Measurements from ENCODE around the gene JAM2. TPM values are rescaled to one million over a fixed set of nuclear protein-coding genes. Genes with fewer than 3 reads are reported as not detected.

The JAM2 gene
- total and polyA plus RNA-seq, 2 of the 4 experiments (the other 2 are of a cell fraction), result 0.72 to 2.1 TPM

GRCh38 chr21:25733859-25734653, 95.0 kb downstream of the JAM2 start:
- H3K18ac ChIP-seq (ENCODE audit: low read depth, low read length), result no peak overlapping the region
- peak overlapping the region; percentile 25; the same call in 1 of the 2 replicates for H3K56ac ChIP-seq (ENCODE audit: extremely low read depth, insufficient read depth, low read length)
- peaks cover 11% of the 10 kb centered on the region for H3K36me3 ChIP-seq (ENCODE audit: control insufficient read depth, insufficient read depth, low read length)
- peak overlapping the region; percentile 89 for H3K4me2 ChIP-seq (ENCODE audit: low read depth, low read length)
- no peak overlapping the region for H2AK5ac ChIP-seq (ENCODE audit: low read depth, low read length)
- peak overlapping the region; percentile 96 for H3K27ac ChIP-seq (ENCODE audit: insufficient read depth, low read length)
- dilution Hi-C loops (cut with HindIII; ENCODE audit: low sequenced_read_pairs, unreplicated experiment), result no loop called here
- H2AFZ ChIP-seq (replicated peaks; ENCODE audit: low read length, poor library complexity), result peak overlapping the region; percentile 100
- H3K9me1 ChIP-seq (ENCODE audit: insufficient read depth, low read length), result no peaks in the 10 kb centered on the region
- no peak overlapping the region for H2BK15ac ChIP-seq (ENCODE audit: low read depth, low read length)
- H2AK9ac ChIP-seq (replicated peaks; ENCODE audit: low read depth, low read length, poor library complexity), result peak overlapping the region; percentile 99
- peak overlapping the region; percentile 53 for H3K4me3 ChIP-seq (ENCODE audit: insufficient read depth, low read depth, low read length)
- H3K4ac ChIP-seq (ENCODE audit: low read depth, low read length), result peak overlapping the region; percentile 78
- CTCF ChIA-PET, result interaction anchor here (1.0 kb wide), 1 partner anchor 125 kb away, joined by 3 read pairs; no protein-coding TSS in a partner anchor
- no peaks in the 10 kb centered on the region for H3K4me1 ChIP-seq (ENCODE audit: control insufficient read depth, insufficient read depth, low read length)
- H4K5ac ChIP-seq (ENCODE audit: low read depth, low read length), result no peak overlapping the region
- H4K8ac ChIP-seq (ENCODE audit: low read depth in 2 of 2, low read length in 2 of 2), result peak overlapping the region; percentile 45 to 82; a peak in 2 of 4 replicates
- BruUV-seq (replicated peaks), result no TSS peak
- no peaks in the 10 kb centered on the region for H3K9me3 ChIP-seq (ENCODE audit: control insufficient read depth, insufficient read depth, low read length)
- POLR2A ChIA-PET (ENCODE audit: unreplicated experiment), result no interaction called here
- no peak overlapping the region for H2BK20ac ChIP-seq (ENCODE audit: low read depth, low read length)
- H4K20me1 ChIP-seq (ENCODE audit: insufficient read depth, low read length), result peaks cover 12% of the 10 kb centered on the region
- ATAC-seq (ENCODE audit: low read depth) (peak; percentile 7), DNase-seq (peak; percentile 35)
- no peaks in the 10 kb centered on the region for H3K27me3 ChIP-seq (ENCODE audit: control insufficient read depth, insufficient read depth, low read length)
- no peak overlapping the region for H2BK120ac ChIP-seq (ENCODE audit: low read depth, low read length)
- peak overlapping the region; percentile 59 for H2BK5ac ChIP-seq (ENCODE audit: low read depth, low read length, poor library complexity, severe bottlenecking)
- no peak overlapping the region for H4K91ac ChIP-seq (ENCODE audit: insufficient read depth, low read depth, low read length)
- 10 to 100% methylated on average over 2 to 4 of the region's 30 CpGs for WGBS, 2 experiments (ENCODE audit: extremely low coverage in 2 of 2, insufficient read length in 1 of 2)
- in situ Hi-C loops (cut with MboI; ENCODE audit: low sequenced_read_pairs), result no loop called here
- intact Hi-C loops (cut with micrococcal nuclease), result loop anchor here (1.0 kb wide), 1 partner anchor 127 kb away; the partner anchor contains the start of gene MRPL39
- H3K79me1 ChIP-seq (ENCODE audit: low read depth in 1 of 2, low read length in 2 of 2), result peaks cover 10 to 37% of the 10 kb centered on the region in 2 experiments
- H3K23ac ChIP-seq (ENCODE audit: low read depth, low read length), result peak overlapping the region; percentile 52
- H3K9ac ChIP-seq (ENCODE audit: low read depth, low read length), result peak overlapping the region; percentile 93
- no peak for TF ChIP-seq RFX5 (IDR thresholded peaks at IDR 0.05; ENCODE audit: low read depth, low read length)
- TF ChIP-seq SMC3 (IDR thresholded peaks at IDR 0.05; ENCODE audit: low read depth, low read length), result no peak
- no peak for TF ChIP-seq FOS (IDR thresholded peaks at IDR 0.05; ENCODE audit: low read depth, low read length)
- TF ChIP-seq MAZ (IDR thresholded peaks at IDR 0.05; ENCODE audit: borderline replicate concordance, low read depth, low read length), result no peak
- TF ChIP-seq RAD21 (IDR thresholded peaks at IDR 0.05; ENCODE audit: low read length), result no peak
- no peak for TF ChIP-seq CEBPB (IDR thresholded peaks at IDR 0.05; ENCODE audit: low read depth, low read length)
- H3K14ac ChIP-seq (replicated peaks; ENCODE audit: low read depth, low read length), result peak overlapping the region; percentile 44; the same call in 1 of the 2 replicates
